GM20000 (cell line): ENCODE data around the gene FKBP1C.

Source experiments
- DNase-seq: peaks from one replicate; pipeline ENCODE4 v3.0.0; 2012; ENCODE audit warnings: low spot score
- CTCF ChIP-seq: IDR thresholded peaks from 2 replicates; pipeline ENCODE4 v1.5.1; 2012; ENCODE audit warnings: mild to moderate bottlenecking, control low read depth; ENCODE audit errors: extremely low read depth, missing control alignments

Gene FKBP1C

GRCh38 chr6:63246581-63246980, 35.3 kb downstream of the FKBP1C start:
- no peak for TF ChIP-seq CTCF
- DNase-seq: no peak

GRCh38 chr6:63249875-63250482, 38.7 kb downstream of the FKBP1C start:
- TF ChIP-seq CTCF: no peak
- DNase-seq: no peak

- no peak for DNase-seq
- TF ChIP-seq CTCF: no peak
These were observed 47.9 kb downstream of the FKBP1C start for GRCh38 chr6:63259153-63259552.

- no peak for TF ChIP-seq CTCF
- DNase-seq: no peak
These were observed 50.6 kb downstream of the FKBP1C start for GRCh38 chr6:63261820-63262219.
